Neuronal stem cell (in vitro differentiated cells): ENCODE measurements around the gene RALGPS1.

Experiments
- DNase-seq: peaks from one replicate; pipeline ENCODE4 v3.0.0-alpha.2; 2013; ENCODE audit warnings: low spot score
- H2AFZ ChIP-seq: one replicate; pipeline ENCODE4 v1.6.1; 2013; ENCODE audit warnings: mild to moderate bottlenecking, low read length, inconsistent platforms
- H2AK5ac ChIP-seq: 2 replicates; pipeline ENCODE4 v1.6.1; 2013; ENCODE audit warnings: low read depth, mild to moderate bottlenecking, inconsistent platforms, low read length, moderate library complexity, mixed read lengths
- H2BK120ac ChIP-seq: 2 replicates; pipeline ENCODE4 v1.6.1; 2013; ENCODE audit warnings: low read depth, mild to moderate bottlenecking, inconsistent platforms, low read length, moderate library complexity, mixed read lengths
- H2BK12ac ChIP-seq: one replicate; pipeline ENCODE4 v1.6.1; 2013; ENCODE audit warnings: low read length, inconsistent platforms
- H2BK15ac ChIP-seq: 2 replicates; pipeline ENCODE4 v1.6.1; 2013; ENCODE audit warnings: mild to moderate bottlenecking, low read length, inconsistent platforms, mixed read lengths
- H2BK5ac ChIP-seq: one replicate; pipeline ENCODE4 v1.6.1; 2013; ENCODE audit warnings: inconsistent platforms, mild to moderate bottlenecking, low read length, moderate library complexity
- H3K14ac ChIP-seq: one replicate; pipeline ENCODE4 v1.6.1; 2013; ENCODE audit warnings: low read length, inconsistent platforms
- H3K18ac ChIP-seq: 2 replicates; pipeline ENCODE4 v1.6.1; 2013; ENCODE audit warnings: low read length, inconsistent platforms
- H3K23ac ChIP-seq: 2 replicates; pipeline ENCODE4 v1.6.1; 2013; ENCODE audit warnings: low read depth, mild to moderate bottlenecking, mixed read lengths, low read length, inconsistent platforms; ENCODE audit not compliant: poor library complexity
- H3K27ac ChIP-seq: replicated peaks from 3 replicates; pipeline ENCODE4 v1.5.1; 2013; ENCODE audit warnings: low read length, inconsistent platforms
- H3K27me3 ChIP-seq, 3 experiments: 2 replicates each; pipeline ENCODE4 v1.6.1; 2013; ENCODE audit warnings: low read length in 3 of 3, mild to moderate bottlenecking in 2 of 3, inconsistent platforms in 1 of 3, low read depth in 1 of 3, mixed read lengths in 1 of 3, moderate library complexity in 1 of 3; ENCODE audit not compliant: control insufficient read depth in 3 of 3, insufficient read depth in 3 of 3
- H3K36me3 ChIP-seq, 2 donors: replicated peaks in 1 of 2; 2 replicates each; pipeline ENCODE4 v1.6.1; 2013; ENCODE audit warnings: low read length in 2 of 2; ENCODE audit not compliant: control insufficient read depth in 2 of 2, insufficient read depth in 2 of 2
- H3K4ac ChIP-seq: 2 replicates; pipeline ENCODE4 v1.6.1; 2013; ENCODE audit warnings: inconsistent platforms, mild to moderate bottlenecking, low read length, moderate library complexity
- H3K4me1 ChIP-seq, 2 donors: 1 replicate in 1 of 2; 2 replicates in 1 of 2; pipeline ENCODE4 v1.6.1; 2013; ENCODE audit warnings: low read length in 2 of 2, low read depth in 1 of 2; ENCODE audit not compliant: control insufficient read depth in 2 of 2, insufficient read depth in 1 of 2
- H3K4me2 ChIP-seq: one replicate; pipeline ENCODE4 v1.6.1; 2013; ENCODE audit warnings: mild to moderate bottlenecking, low read length, inconsistent platforms; ENCODE audit not compliant: insufficient read depth, poor library complexity, severe bottlenecking
- H3K4me3 ChIP-seq, 2 donors: 2 replicates each; pipeline ENCODE4 v1.5.1; 2013; ENCODE audit warnings: low read length in 2 of 2, mild to moderate bottlenecking in 2 of 2, inconsistent platforms in 1 of 2, moderate library complexity in 1 of 2
- H3K79me1 ChIP-seq: one replicate; pipeline ENCODE4 v1.6.1; 2013; ENCODE audit warnings: low read depth, mild to moderate bottlenecking, inconsistent platforms, low read length, moderate library complexity
- H3K9ac ChIP-seq: one replicate; pipeline ENCODE4 v1.6.1; 2013; ENCODE audit warnings: mild to moderate bottlenecking, low read depth, low read length, inconsistent platforms; ENCODE audit not compliant: poor library complexity
- H3K9me3 ChIP-seq, 2 donors: replicated peaks in 1 of 2; 2 replicates each; pipeline versions ENCODE3 to v1.6.1; 2013; ENCODE audit warnings: low read length in 2 of 2, mild to moderate bottlenecking in 2 of 2, inconsistent platforms in 1 of 2, low read depth in 1 of 2, mixed read lengths in 1 of 2, moderate library complexity in 1 of 2; ENCODE audit not compliant: control insufficient read depth in 2 of 2, insufficient read depth in 1 of 2
- H4K8ac ChIP-seq: one replicate; pipeline ENCODE4 v1.6.1; 2013; ENCODE audit warnings: low read depth, mild to moderate bottlenecking, inconsistent platforms, low read length, moderate library complexity
- H4K91ac ChIP-seq: one replicate; pipeline ENCODE4 v1.6.1; 2013; ENCODE audit warnings: low read length, low read depth, mild to moderate bottlenecking, inconsistent platforms; ENCODE audit not compliant: poor library complexity
- WGBS, 2 donors: extraction: QIAGEN DNeasy Blood & Tissue Kit; methylation state at CpG; one replicate each; pipeline ENCODE4 v1.1.7; 2013; ENCODE audit warnings: missing lambda C conversion rate in 2 of 2, mixed read lengths in 1 of 2; ENCODE audit not compliant: insufficient read length in 2 of 2, insufficient replicate concordance in 1 of 2; ENCODE audit errors: extremely low coverage in 2 of 2; 5-methylcytosine and 5-hydroxymethylcytosine counted together

RALGPS1 gene

DNA sequence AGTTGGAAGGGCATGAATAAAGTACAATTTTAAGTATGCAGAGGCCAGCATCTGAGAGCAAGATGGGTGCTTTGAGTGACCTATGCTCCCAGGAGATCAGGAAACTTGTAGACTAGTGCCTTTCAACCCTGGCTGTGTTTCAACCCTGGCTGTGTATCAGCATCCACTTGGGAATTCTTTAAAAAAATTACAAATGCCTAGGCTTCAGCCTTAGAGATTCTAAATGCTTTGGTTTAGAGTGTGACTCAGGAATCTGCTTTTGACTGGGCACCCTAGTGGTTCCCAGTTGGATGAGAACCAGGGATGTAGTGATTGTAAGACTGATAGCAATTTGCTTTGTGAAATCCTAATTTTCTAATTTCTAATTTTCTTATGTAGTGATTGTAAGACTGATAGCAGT is 65.6 kb downstream of the RALGPS1 start:
- Histone ChIP-seq H2BK5ac (no peak overlapping the region), H2BK120ac (no peak overlapping the region), H3K4me1 (no peaks in the 10 kb centered on the region), H2AK5ac (no peak overlapping the region), H3K9me3 (peaks cover 2 to 3% of the 10 kb centered on the region in 2 donors), H4K8ac (no peak overlapping the region), H4K91ac (no peak overlapping the region), H3K27me3 (no peaks in the 10 kb centered on the region), H3K23ac (no peak overlapping the region), H3K27ac (no peak overlapping the region), H3K4ac (no peak overlapping the region), H3K4me3 (no peak overlapping the region), H2BK12ac (no peak overlapping the region), H3K14ac (no peak overlapping the region), H3K36me3 (no peaks in the 10 kb centered on the region), H3K4me2 (no peak overlapping the region), H3K18ac (no peak overlapping the region), H3K79me1 (no peaks in the 10 kb centered on the region), H2BK15ac (no peak overlapping the region), H3K9ac (no peak overlapping the region), H2AFZ (no peak overlapping the region)
- no peak for DNase-seq

DNA sequence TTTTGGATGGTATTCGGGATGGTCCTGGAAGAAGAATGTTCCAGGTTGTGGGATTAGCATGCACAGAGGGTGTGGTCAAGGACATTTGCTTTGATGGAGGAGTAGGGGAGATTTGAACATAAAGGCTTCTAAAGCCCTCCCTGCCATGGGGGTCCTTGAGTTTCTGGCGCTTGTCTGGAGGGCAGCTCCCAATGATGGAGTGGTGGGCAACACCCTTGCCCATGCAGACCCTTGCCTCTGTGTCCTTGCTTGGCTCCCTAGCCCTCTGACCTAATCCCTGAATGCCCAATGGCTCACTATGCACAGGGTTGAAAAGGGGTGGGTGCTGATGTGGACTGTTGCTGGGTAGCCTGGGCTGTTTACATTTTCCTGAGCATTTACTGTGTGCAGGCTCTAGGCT is 66.6 kb downstream of the RALGPS1 start:
- H3K14ac ChIP-seq, result no peak overlapping the region
- no peaks in the 10 kb centered on the region for H3K36me3 ChIP-seq
- H2AFZ ChIP-seq, result no peak overlapping the region
- H3K79me1 ChIP-seq, result no peaks in the 10 kb centered on the region
- H3K4me2 ChIP-seq, result no peak overlapping the region
- H3K4me1 ChIP-seq, result no peaks in the 10 kb centered on the region
- H3K4me3 ChIP-seq, result no peak overlapping the region
- no peak overlapping the region for H2BK120ac ChIP-seq
- H2BK5ac ChIP-seq, result no peak overlapping the region
- no peak overlapping the region for H3K23ac ChIP-seq
- no peak overlapping the region for H4K8ac ChIP-seq
- no peaks in the 10 kb centered on the region for H3K27me3 ChIP-seq
- H3K27ac ChIP-seq, result no peak overlapping the region
- H3K4ac ChIP-seq, result no peak overlapping the region
- H3K9ac ChIP-seq, result no peak overlapping the region
- WGBS, 2 donors, result no CpG with 5 or more reads among the region's 2 CpGs
- no peak overlapping the region for H2AK5ac ChIP-seq
- H2BK15ac ChIP-seq, result no peak overlapping the region
- H3K9me3 ChIP-seq, result peaks cover 2 to 3% of the 10 kb centered on the region in 2 donors
- H2BK12ac ChIP-seq, result no peak overlapping the region
- no peak for DNase-seq
- H4K91ac ChIP-seq, result no peak overlapping the region
- H3K18ac ChIP-seq, result no peak overlapping the region

DNA sequence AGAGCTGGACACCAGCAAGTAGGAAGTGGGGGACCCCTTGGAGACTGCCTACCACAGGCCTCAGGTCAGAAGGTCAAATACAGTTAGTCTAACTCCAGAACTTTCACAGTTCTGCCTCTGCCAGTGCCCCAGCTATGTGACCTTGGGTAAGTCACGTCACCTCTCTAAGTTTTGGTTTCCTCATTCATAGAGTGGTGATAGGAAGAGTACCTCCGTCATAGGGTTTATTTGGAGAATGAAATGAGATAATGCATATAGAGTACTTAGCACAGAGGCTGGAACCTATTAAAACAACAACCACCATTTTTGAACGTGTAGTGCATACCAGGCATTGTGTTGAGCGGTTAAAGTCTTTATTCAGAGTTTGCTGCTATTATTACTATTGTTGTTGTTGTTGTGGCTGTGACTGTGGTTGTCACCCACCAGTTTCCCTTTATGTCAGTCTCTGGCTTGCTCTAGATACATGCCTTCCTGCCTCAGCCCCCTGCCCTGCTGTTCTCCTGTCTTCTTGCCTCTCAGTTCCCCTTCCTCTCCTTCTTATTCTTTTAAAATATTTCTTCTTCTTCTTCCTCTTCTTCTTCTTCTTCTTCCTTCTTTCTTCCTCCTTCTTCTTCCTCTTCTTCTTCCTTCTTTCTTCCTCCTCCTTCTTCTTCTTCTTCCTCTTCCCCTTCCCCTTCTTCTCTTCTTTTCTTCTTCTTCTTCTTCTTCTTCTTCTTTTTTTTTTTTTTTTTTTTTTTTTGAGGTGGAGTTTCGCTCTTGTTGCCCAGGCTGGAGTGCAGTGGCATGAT is 67.8 kb downstream of the RALGPS1 start:
- Histone ChIP-seq H3K9me3 (peaks cover 2 to 3% of the 10 kb centered on the region in 2 donors), H2BK120ac (no peak overlapping the region), H2BK15ac (no peak overlapping the region), H3K4ac (no peak overlapping the region), H2AK5ac (no peak overlapping the region), H3K4me1 (no peaks in the 10 kb centered on the region), H2BK5ac (no peak overlapping the region), H3K18ac (no peak overlapping the region), H2BK12ac (no peak overlapping the region), H3K4me3 (no peak overlapping the region), H2AFZ (no peak overlapping the region), H3K9ac (no peak overlapping the region), H3K27ac (no peak overlapping the region), H3K27me3 (no peaks in the 10 kb centered on the region), H3K36me3 (no peaks in the 10 kb centered on the region), H4K91ac (no peak overlapping the region), H3K23ac (no peak overlapping the region), H3K14ac (no peak overlapping the region), H3K4me2 (no peak overlapping the region), H4K8ac (no peak overlapping the region), H3K79me1 (no peaks in the 10 kb centered on the region)
- WGBS, 2 donors, result no CpG with 5 or more reads among the region's 5 CpGs
- DNase-seq, result no peak

DNA sequence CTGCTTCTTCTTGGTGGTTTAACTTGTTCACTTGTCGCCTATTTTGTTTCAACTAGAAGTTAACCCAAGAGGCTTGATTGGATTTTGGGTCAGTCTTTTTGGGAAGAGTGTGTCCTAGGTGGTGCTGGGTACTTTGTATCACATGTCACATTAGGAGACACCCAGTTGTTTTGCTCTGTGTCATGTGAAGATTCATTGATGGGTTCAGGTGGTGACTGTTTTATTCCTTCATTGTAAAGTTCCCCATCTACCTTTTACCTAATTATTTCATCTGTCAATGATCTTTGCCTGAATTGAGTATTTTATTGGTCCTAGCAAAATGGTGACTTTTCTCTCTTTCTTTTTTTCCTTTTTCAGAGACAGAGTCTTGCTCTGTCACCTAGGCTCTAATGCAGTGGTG is 69.2 kb downstream of the RALGPS1 start:
- Histone ChIP-seq H4K8ac (no peak overlapping the region), H3K4me1 (no peaks in the 10 kb centered on the region)
- no CpG with 5 or more reads among the region's 1 CpG for WGBS, 2 donors

More for the DNA sequence above, 69.2 kb downstream of the RALGPS1 start:
- no peaks in the 10 kb centered on the region for H3K36me3 ChIP-seq
- H4K91ac ChIP-seq, result no peak overlapping the region
- H3K14ac ChIP-seq, result no peak overlapping the region
- H2BK15ac ChIP-seq, result no peak overlapping the region
- no peaks in the 10 kb centered on the region for H3K79me1 ChIP-seq
- no peak overlapping the region for H2AK5ac ChIP-seq
- no peak overlapping the region for H2BK12ac ChIP-seq
- DNase-seq, result no peak
- H3K4me3 ChIP-seq, result no peak overlapping the region
- no peak overlapping the region for H3K9ac ChIP-seq
- peaks cover 2 to 3% of the 10 kb centered on the region in 2 donors for H3K9me3 ChIP-seq
- H3K18ac ChIP-seq, result no peak overlapping the region
- H2BK5ac ChIP-seq, result no peak overlapping the region
- no peak overlapping the region for H3K23ac ChIP-seq
- no peak overlapping the region for H3K4ac ChIP-seq
- no peak overlapping the region for H2BK120ac ChIP-seq
- no peaks in the 10 kb centered on the region for H3K27me3 ChIP-seq
- no peak overlapping the region for H3K4me2 ChIP-seq
- H3K27ac ChIP-seq, result no peak overlapping the region
- no peak overlapping the region for H2AFZ ChIP-seq
